Caki2 (cell line): Measurements from ENCODE around the gene EIF1. TPM values are rescaled to one million over a fixed set of nuclear protein-coding genes. Genes with fewer than 3 reads are reported as not detected.

Experiments used
- DNase-seq: peaks from one replicate; pipeline ENCODE4 v3.0.0-alpha.2; 2015; ENCODE audit warnings: low read depth
- in situ Hi-C: cut with HindIII; loops from 2 replicates; pipeline ENCODE4 v1.10.0; 2016; ENCODE audit warnings: low sequenced_read_pairs, low pct_unique_long_range_greater_than_20kb, mixed read lengths
- total RNA-seq: library from RNA; depleted of rRNA; stranded (reverse); fragments of >200 nt; shearing (Covaris generic); gene quantifications from 2 replicates; pipeline ENCODE4 v1.2.3, GENCODE V29; 2014; ENCODE audit warnings: low replicate concordance

EIF1 gene
- total RNA-seq, 1 experiment from 2014 or later = 50.9 TPM

DNA sequence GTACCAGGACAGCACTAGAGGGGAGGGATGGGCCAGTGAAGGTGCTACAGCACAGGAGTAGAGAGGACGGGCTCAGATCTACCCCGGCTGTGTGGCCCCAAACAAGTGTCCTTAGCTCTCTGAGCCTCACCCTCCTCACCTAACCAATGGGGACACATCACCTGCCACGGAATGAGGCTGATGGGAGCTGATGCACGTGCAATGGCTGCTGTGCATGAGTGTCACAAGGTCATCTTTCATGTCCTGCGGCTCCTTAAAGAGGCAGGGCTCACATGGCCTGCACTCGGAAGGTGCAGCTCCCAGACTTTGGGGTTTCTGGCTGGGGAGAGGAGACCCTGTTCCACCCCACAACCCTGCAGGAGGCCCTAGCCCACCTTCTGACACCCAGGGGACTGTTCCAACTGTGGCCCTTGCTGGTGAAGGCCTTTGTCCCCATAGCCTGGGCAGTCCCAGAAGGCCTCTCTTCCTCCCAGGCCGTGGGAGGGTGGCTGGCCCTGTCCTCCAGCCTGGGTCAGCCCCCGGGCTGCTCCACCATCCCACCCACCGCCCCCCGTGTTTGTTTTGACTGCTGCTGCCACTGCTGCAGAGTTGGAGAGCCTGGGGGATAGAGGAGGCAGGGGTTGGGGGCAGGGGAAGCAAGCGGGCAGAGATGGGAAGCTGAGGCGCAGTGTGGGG, 35.3 kb downstream of the EIF1 start:
- no peak for DNase-seq
- in situ Hi-C loops = loop anchor here (25.0 kb wide), 2 partner anchors 88 to 263 kb away; partner anchors contain the start of genes FKBP10 and P3H4

GRCh38 chr17:41724476-41725050, 35.9 kb downstream of the EIF1 start:
- in situ Hi-C loops = loop anchor here (25.0 kb wide), 2 partner anchors 88 to 263 kb away; partner anchors contain the start of genes FKBP10 and P3H4
- no peak for DNase-seq

- in situ Hi-C loops = no loop called here
- DNase-seq = no peak
These were observed 36.4 kb downstream of the EIF1 start for GRCh38 chr17:41725134-41725533.

DNA sequence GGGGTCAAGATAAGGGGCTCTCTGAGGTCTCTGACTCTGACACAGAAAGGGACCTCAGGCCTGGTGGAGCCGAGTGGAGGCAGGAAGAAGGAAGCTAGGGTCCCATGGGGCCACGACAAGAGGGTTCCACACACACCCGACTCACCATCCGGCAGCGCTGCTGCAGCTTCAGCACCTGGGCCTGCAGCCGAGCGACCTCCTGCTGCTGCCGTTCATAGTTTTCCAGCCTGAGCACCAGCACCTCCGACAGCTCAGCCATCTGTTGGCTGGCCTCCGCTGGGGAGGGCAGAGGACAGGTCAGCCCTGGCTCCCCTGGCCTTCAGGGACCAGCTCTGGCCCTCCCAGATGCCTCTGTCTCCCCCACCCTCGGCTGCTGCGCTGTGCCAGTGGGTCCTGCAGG, 39.4 kb downstream of the EIF1 start:
- no peak for DNase-seq
- in situ Hi-C loops = no loop called here

GRCh38 chr17:41730479-41730878, 41.8 kb downstream of the EIF1 start:
- no peak for DNase-seq
- in situ Hi-C loops = no loop called here

DNA sequence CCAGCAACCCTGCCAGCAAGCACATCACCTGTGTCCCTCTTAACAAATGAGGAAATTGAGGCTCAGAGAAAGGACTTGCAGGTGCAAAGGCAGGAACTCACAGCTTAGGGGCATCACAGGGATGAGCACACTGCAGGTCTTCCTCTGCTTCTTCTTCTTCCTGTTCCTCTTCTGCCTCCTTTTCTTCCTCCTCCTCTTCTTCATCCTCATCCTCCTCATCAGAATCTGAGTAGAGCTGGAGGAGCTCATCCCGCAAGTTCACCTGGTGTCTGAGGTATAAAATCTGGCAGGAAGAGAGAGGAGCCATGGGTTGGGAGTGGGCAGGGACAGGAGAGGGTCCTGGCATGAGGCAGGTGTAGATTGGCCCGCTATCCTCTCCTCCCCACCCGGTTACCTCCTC, 43.2 kb downstream of the EIF1 start:
- in situ Hi-C loops = no loop called here
- DNase-seq = no peak

DNA sequence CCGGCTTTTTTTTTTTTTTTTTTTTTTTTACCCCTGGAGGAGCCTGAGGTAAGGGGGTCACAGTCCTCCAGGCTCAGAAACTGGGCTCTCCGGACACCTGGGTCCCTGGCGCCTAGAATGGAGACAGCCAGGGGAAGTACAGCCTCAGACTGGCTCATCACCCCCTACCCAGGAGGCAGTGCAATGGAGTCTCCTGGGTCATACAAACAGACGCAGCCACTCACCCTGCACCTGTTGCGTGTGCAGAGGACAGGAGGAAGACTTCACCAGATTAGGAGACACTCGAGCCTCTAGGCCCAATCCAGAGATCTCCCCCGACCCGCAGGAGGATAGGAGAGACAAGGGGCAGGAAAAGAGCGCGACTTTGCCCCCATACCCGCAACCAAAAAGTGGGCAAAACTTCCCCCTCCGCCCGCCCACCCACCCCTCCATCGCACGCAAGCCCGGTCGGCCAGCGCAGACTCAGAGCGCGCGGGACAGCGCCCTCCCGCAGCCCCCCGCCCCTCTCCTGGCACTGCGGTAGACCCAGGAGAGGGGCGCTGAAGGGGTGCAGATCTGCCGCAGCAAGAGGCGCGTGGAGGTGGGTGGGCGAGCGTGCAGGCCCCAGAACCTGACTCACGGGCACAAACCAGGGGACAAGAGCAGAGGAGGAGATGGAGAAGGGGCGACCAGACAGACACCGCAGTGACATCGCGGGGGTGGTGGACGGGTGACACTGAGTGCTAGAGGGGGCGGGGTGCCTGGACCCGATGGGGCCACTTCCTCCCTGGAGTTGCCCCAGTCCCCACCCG, 44.9 kb downstream of the EIF1 start:
- no peak for DNase-seq
- in situ Hi-C loops = no loop called here

- DNase-seq = no peak
- in situ Hi-C loops = no loop called here
These were observed 45.7 kb downstream of the EIF1 start, which contains the start of gene HAP1 for GRCh38 chr17:41734139-41734948. Gene HAP1, minus strand, starts transcription at chr17:41734643. Its CDS starts 9 bp downstream, at chr17:41734634.

DNA sequence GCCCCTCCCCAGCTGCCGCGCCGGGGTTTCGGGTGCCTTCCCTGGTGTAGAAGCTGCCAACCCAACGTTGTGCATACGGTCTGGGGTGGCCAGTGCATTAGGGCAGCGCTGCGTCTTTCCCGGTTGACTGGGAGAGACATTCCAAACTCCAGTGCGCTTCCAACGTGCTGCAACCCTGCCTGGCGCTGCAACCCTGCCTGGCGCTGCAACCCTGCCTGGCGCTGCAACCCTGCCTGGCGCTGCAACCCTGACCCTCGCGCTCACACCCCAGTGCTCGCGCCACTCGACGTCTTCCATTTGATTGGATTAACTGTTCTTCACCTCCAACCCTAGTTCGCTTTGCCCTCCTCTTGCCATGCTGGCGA, 46.2 kb downstream of the EIF1 start:
- in situ Hi-C loops = no loop called here
- DNase-seq = no peak

- DNase-seq = no peak
- in situ Hi-C loops = no loop called here
These were observed 47.1 kb downstream of the EIF1 start for GRCh38 chr17:41735744-41736143.

- no peak for DNase-seq
- in situ Hi-C loops = no loop called here
These were observed 48.4 kb downstream of the EIF1 start for GRCh38 chr17:41736983-41737679.

DNA sequence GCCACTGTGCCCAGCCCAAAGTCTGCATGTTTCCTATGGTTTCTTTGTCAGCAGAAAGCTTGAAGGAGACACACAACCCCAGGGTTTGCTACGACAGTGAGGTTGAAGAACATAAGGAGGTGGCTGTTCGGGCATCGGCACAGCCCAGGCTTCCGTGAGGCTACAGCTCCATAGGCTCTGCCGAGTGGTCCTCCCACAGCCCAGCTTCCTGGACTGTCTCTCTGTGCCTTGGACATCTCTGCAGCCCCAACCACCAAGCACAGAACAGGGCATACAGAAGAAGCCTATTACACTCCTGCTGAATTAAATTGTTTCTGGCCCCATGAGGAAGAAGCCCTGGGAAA, 49.0 kb downstream of the EIF1 start:
- DNase-seq = no peak

DNA sequence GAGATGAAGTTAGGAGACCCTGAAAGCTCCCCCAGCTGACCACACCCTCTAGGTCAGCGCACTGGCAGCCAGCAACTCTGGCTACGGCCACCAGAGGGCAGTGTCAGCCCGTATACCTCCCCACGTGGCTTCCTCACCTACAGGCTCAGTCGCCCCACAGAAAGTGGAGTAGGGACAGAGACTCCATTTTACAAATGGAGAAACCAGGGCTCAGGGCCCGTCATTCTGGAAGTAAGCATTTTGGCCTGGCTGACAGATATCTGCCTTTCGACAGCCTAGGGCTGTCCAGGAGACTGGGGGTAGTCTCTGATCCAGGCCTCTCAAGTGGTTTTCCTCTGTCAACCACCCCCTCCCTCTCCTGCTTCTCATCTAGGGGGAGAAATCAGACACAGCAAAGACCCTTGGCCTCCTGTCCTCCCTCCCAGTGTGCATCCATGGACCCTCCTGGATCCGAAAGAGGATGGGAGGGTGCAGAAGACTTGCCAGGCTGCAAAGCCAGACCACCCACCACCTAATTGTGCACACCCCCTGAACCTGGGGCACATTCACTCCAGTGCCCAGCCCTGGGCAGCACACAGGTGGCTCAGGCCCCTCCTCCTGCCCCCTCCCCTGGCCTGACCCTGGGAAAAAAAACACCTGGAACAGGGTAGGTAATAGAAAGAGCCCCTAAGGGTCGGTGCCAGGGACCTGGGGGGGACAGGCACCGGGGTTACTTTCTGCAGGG, 49.6 kb downstream of the EIF1 start:
- DNase-seq = peak; percentile 73
- in situ Hi-C loops = no loop called here

More for the DNA sequence above, 49.0 kb downstream of the EIF1 start:
- in situ Hi-C loops = no loop called here

- in situ Hi-C loops = no loop called here
- DNase-seq = no peak
These were observed 50.1 kb downstream of the EIF1 start for GRCh38 chr17:41738801-41739112.

GRCh38 chr17:41739661-41740352, 51.1 kb downstream of the EIF1 start:
- peak; percentile 38 for DNase-seq
- in situ Hi-C loops = no loop called here

DNA sequence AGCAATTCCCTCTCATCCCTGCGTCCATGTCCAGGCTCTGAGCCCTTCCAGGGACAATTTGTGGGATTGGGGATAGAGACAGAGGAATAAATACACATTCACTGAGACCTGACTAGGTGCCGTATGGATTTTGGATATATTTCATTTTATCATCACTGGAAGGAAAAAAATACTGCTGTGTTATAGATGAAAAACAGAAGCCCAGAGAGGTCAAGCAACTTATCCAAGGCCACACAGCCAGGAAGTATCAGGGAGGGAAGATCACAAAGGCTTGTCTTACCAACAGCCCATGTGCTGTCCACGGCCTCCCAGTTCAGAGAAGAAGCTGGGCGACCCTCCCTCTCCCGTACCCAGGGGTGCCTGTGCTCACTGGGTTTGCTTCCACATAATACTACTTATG, 51.8 kb downstream of the EIF1 start:
- in situ Hi-C loops = no loop called here
- DNase-seq = no peak

DNA sequence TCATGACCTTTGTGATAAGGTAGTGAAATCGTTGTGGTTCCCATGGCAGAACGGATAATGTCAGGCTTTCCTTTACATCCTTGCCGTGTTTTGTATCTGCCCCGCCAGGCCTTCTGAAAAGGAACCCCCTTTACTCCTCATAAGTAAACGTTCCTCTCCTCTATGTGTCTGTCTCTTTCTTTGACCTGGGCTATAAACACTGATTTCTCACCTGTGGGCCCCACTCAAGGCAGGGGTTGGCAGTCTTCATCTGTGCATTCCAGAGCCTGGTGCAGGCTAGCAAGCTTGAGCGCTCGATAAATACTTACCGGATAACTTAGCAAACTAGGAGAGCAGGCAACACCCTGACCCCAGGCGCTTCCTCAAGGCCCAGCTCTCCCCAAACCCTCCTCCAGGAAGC, 53.0 kb downstream of the EIF1 start:
- in situ Hi-C loops = no loop called here
- no peak for DNase-seq
